ENCODE results near the gene GABRA5. TPM values are rescaled to one million over a fixed set of nuclear protein-coding genes. Genes with fewer than 3 reads are reported as not detected.

GABRA5 gene
- total and polyA plus RNA-seq, 2 of the 4 experiments (the other 2 are of a cell fraction), result 4.0 to 7.3 TPM

- TF ChIP-seq CTCF (conservative IDR thresholded peaks at IDR 0.05; ENCODE audit: low read depth, low read length) (no peak), RAD21 (IDR thresholded peaks at IDR 0.05; ENCODE audit: low read length) (no peak), FOS (IDR thresholded peaks at IDR 0.05; ENCODE audit: low read depth, low read length) (no peak), POLR2A (IDR thresholded peaks at IDR 0.05; ENCODE audit: low read depth, low read length) (no peak), RFX5 (IDR thresholded peaks at IDR 0.05; ENCODE audit: low read depth, low read length) (no peak), BHLHE40 (IDR thresholded peaks at IDR 0.05; ENCODE audit: low read depth, low read length) (no peak)
These were observed 1.3 kb downstream of the GABRA5 start (continued) for GRCh38 chr15:26868029-26868685.

Data from IMR-90 (cell line).